Vagina (tissue), 2 donors: ENCODE measurements around the gene KCNA10. TPM values are rescaled to one million over a fixed set of nuclear protein-coding genes. Genes with fewer than 3 reads are reported as not detected.

Source experiments
- DNase-seq, 2 donors: peaks; one replicate each; pipeline ENCODE4 v3.0.0-alpha.2; 2017; ENCODE audit errors: extremely low spot score in 2 of 2
- H3K27ac ChIP-seq: fragments of 200-600 bp; sonication (generic); one replicate; pipeline ENCODE4 v1.5.1; 2019
- H3K27me3 ChIP-seq: fragments of 200-600 bp; sonication (generic); one replicate; pipeline ENCODE4 v1.5.1; 2019
- H3K36me3 ChIP-seq, 2 donors: fragments of 200-600 bp; sonication (generic); one replicate each; pipeline ENCODE4 v1.5.1; 2017 to 2019
- H3K4me1 ChIP-seq: fragments of 200-600 bp; sonication (generic); one replicate; pipeline ENCODE4 v1.5.1; 2019
- H3K4me3 ChIP-seq, 2 donors: fragments of 200-600 bp; sonication (generic); 1 replicate in 1 of 2; 2 replicates in 1 of 2; pipeline ENCODE4 v1.5.1; 2016 to 2019
- H3K9me3 ChIP-seq: fragments of 200-600 bp; sonication (generic); one replicate; pipeline ENCODE4 v1.5.1; 2019
- CTCF ChIP-seq, 3 experiments: fragments of 450-650 bp in 2 of 3; fragments of 200-600 bp in 1 of 3; sonication (generic) in 1 of 3; IDR thresholded peaks; one replicate each; pipeline ENCODE4 v1.5.1; 2017 to 2019; ENCODE audit warnings: antibody characterized with exemption in 3 of 3, mild to moderate bottlenecking in 2 of 3, moderate library complexity in 2 of 3
- POLR2A ChIP-seq, 2 donors: fragments of 450-650 bp; IDR thresholded peaks; one replicate each; pipeline ENCODE4 v1.6.1; 2017; ENCODE audit warnings: antibody characterized with exemption in 2 of 2, mild to moderate bottlenecking in 2 of 2, moderate library complexity in 2 of 2
- POLR2AphosphoS5 ChIP-seq, 2 donors: sonication (generic); formaldehyde crosslinking; IDR thresholded peaks; one replicate each; pipeline ENCODE4 v1.9.0; 2017; ENCODE audit warnings: antibody characterized with exemption in 2 of 2, mild to moderate bottlenecking in 2 of 2, low read depth in 1 of 2; ENCODE audit not compliant: insufficient read depth in 1 of 2
- intact Hi-C: fragments of 100-400 bp; cut with DNase I; formaldehyde crosslinking; loops from one replicate; pipeline ENCODE4 v1.15.1; 2023
- total RNA-seq: library from RNA; depleted of rRNA; stranded (reverse); fragments of >200 nt; gene quantifications from one replicate; pipeline ENCODE4 v1.2.3, GENCODE V29; 2016

The KCNA10 gene
- total RNA-seq, 1 donor from 2014 or later: not detected

- intact Hi-C loops: no loop called here
- no peak for TF ChIP-seq POLR2A (IDR thresholded peaks at IDR 0.05)
- no peak for TF ChIP-seq CTCF (IDR thresholded peaks at IDR 0.05)
- TF ChIP-seq POLR2AphosphoS5 (IDR thresholded peaks at IDR 0.05; ENCODE audit: insufficient read depth in 1 of 2, low read depth in 1 of 2): no peak
- no peaks in the 10 kb centered on the region for H3K9me3 ChIP-seq
- H3K36me3 ChIP-seq: no peaks in the 10 kb centered on the region
- peaks cover 20% of the 10 kb centered on the region for H3K4me1 ChIP-seq
- H3K27ac ChIP-seq: no peak overlapping the region
- H3K27me3 ChIP-seq: no peaks in the 10 kb centered on the region
- no peak overlapping the region for H3K4me3 ChIP-seq
- no peak for DNase-seq
Observed at GRCh38 chr1:110477967-110478640, 40.9 kb downstream of the KCNA10 start.

- H3K4me1 ChIP-seq: peaks cover 20% of the 10 kb centered on the region
- intact Hi-C loops: no loop called here
- no peaks in the 10 kb centered on the region for H3K27me3 ChIP-seq
- no peaks in the 10 kb centered on the region for H3K9me3 ChIP-seq
- H3K4me3 ChIP-seq: no peak overlapping the region
- H3K27ac ChIP-seq: no peak overlapping the region
- no peak for DNase-seq
- TF ChIP-seq POLR2AphosphoS5 (IDR thresholded peaks at IDR 0.05; ENCODE audit: insufficient read depth in 1 of 2, low read depth in 1 of 2) (no peak), CTCF (IDR thresholded peaks at IDR 0.05) (no peak), POLR2A (IDR thresholded peaks at IDR 0.05) (no peak)
- no peaks in the 10 kb centered on the region for H3K36me3 ChIP-seq
Observed at GRCh38 chr1:110477445-110477957, 41.5 kb downstream of the KCNA10 start.

DNA sequence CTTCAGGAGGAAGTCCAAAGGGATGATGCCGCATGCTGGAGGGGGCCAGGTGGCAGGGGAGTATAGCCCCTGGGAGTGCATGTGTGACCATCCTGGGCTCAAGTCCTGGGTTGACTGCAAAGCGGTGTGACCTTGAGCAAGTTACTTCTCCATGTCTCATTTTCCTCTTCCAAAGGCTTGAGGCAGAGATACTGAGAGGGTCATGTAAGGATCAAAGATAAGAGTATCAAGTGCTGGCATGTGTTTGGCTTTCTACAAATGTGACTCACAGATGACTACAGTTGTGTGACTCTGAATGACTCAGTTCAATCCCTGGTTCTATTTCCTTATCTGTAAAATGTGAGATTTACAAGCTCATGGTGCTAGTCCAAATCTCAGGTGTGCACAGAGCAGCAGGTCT lies 41.9 kb downstream of the KCNA10 start:
- Histone ChIP-seq H3K4me3 (no peak overlapping the region), H3K4me1 (peaks cover 20% of the 10 kb centered on the region), H3K9me3 (no peaks in the 10 kb centered on the region), H3K27ac (no peak overlapping the region), H3K36me3 (no peaks in the 10 kb centered on the region), H3K27me3 (no peaks in the 10 kb centered on the region)
- intact Hi-C loops: no loop called here
- DNase-seq: no peak
- TF ChIP-seq POLR2AphosphoS5 (IDR thresholded peaks at IDR 0.05; ENCODE audit: insufficient read depth in 1 of 2, low read depth in 1 of 2): peak in 1 of 2 donors; percentile 40
- TF ChIP-seq CTCF (IDR thresholded peaks at IDR 0.05): no peak
- TF ChIP-seq POLR2A (IDR thresholded peaks at IDR 0.05): no peak

- intact Hi-C loops: no loop called here
- Histone ChIP-seq H3K4me3 (no peak overlapping the region), H3K4me1 (peaks cover 16% of the 10 kb centered on the region), H3K27me3 (no peaks in the 10 kb centered on the region), H3K36me3 (no peaks in the 10 kb centered on the region), H3K27ac (no peak overlapping the region), H3K9me3 (no peaks in the 10 kb centered on the region)
- TF ChIP-seq POLR2A (IDR thresholded peaks at IDR 0.05) (no peak), POLR2AphosphoS5 (IDR thresholded peaks at IDR 0.05; ENCODE audit: insufficient read depth in 1 of 2, low read depth in 1 of 2) (no peak), CTCF (IDR thresholded peaks at IDR 0.05) (no peak)
- no peak for DNase-seq
Observed at GRCh38 chr1:110476028-110476765, 42.8 kb downstream of the KCNA10 start.
